Left kidney (tissue), 2 donors: ENCODE results near the gene HOXA13. TPM values are rescaled to one million over a fixed set of nuclear protein-coding genes. Genes with fewer than 3 reads are reported as not detected.

ENCODE experiments used
- DNase-seq: peaks from one replicate; pipeline ENCODE4 v3.0.0-alpha.2; 2013
- polyA plus RNA-seq: library from polyadenylated mRNA; unstranded; fragments of 120-200 nt; gene quantifications from one replicate; pipeline ENCODE4 v1.2.1, GENCODE V29; 2013; ENCODE audit not compliant: insufficient read length

The HOXA13 gene
- polyA plus RNA-seq, 1 donor = not detected

GRCh38 chr7:27148031-27148755 is 51.7 kb downstream of the HOXA13 start:
- DNase-seq = no peak

DNA sequence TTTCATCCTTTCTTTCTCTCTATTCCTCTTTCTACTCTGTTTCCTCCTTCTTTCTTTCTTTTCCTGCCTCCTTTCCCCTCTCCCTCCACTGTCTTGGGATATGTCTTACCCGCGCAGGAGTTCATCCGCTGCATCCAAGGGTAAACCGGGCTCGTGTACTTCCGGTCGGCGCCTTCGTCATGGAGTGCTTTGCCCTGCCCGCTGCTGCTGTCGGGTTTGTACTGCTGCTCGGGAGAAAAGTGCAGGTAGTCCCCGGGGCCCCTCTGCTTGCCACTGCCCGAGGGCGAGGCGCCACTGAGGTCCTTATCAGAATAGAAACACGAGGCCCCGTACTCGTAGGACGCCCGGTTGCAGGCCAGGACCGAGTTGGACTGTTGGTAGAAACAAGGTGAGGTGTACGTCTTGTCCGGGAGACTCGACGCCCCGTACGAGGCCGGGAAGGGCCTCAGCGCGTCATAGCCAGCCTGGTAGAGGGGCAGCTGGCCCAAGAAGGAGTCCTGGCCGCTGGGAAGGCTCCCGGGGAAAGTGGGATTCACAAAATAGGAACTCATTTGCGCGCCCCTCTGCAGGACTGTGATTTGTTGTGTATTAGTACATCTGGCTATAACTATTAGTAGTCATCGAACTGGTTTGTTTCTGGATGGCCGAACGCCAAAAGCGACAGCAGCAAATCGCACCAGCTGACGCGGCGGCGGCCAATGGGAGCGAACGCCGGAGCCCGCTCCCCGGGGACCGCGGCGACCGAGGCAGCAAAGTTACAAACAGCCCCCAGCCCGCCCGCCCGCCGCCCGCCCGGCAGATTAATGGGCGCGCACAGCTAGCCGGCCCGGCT is 52.5 kb downstream of the HOXA13 start, which contains the start of gene HOXA6:
Gene HOXA6 (minus strand): TSS at position 576 of the 832 bp plus-strand sequence. CDS start 25 bp downstream, at position 551.
- no peak for DNase-seq

GRCh38 chr7:27146491-27147198 is 53.2 kb downstream of the HOXA13 start:
- DNase-seq = no peak

DNA sequence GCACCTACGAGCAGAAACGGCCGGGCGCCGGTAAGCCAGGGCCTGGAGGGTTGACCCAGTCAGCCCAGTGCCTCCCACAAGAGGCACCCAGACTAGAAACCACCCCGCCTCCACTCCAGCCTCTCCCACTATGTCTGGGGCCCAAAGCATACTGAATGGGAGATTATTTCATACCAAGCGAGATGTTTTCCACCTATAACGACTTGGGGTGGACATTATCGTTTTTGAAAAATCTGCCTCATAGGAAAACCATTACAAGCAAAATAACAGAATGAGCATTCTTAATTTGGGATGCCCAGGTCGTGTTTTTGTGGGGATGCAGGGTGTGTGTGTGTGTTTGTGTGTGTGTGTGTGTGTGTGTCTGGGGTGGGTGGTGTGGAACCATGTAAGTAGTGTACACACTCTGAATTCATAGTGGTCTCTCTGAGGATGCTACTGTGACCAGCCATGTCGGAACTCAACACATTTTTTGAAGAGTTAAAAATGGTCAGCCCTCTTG is 53.9 kb downstream of the HOXA13 start:
- no peak for DNase-seq

GRCh38 chr7:27145165-27145913 is 54.6 kb downstream of the HOXA13 start:
- no peak for DNase-seq

GRCh38 chr7:27144781-27145164 is 55.1 kb downstream of the HOXA13 start:
- DNase-seq = no peak

Other genes starting within 250 kb of the HOXA13 start
- gene HOXA1, start 104.1 kb downstream of the HOXA13 start, polyA plus RNA-seq = 3.4 TPM
- 13.9 TPM for gene HOXA2, start 97.4 kb downstream of the HOXA13 start, polyA plus RNA-seq
- 28.6 TPM for gene HOXA4, start 69.3 kb downstream of the HOXA13 start, polyA plus RNA-seq
- 76.0 TPM for gene HOXA5, start 56.4 kb downstream of the HOXA13 start, polyA plus RNA-seq
- 26.5 TPM for gene HOXA6, start 52.3 kb downstream of the HOXA13 start, polyA plus RNA-seq
- gene HOXA3, start 47.5 kb downstream of the HOXA13 start, polyA plus RNA-seq = 47.9 TPM
- 22.7 TPM for gene HOXA7, start 43.4 kb downstream of the HOXA13 start, polyA plus RNA-seq
- gene HOXA9, start 34.6 kb downstream of the HOXA13 start, polyA plus RNA-seq = 124 TPM
- gene HOXA10, start 25.8 kb downstream of the HOXA13 start, polyA plus RNA-seq = 137 TPM
- 32.2 TPM for gene HOXA11, start 14.9 kb downstream of the HOXA13 start, polyA plus RNA-seq
- gene EVX1, start 42.7 kb upstream of the HOXA13 start, polyA plus RNA-seq = 0.07 TPM